ENCODE measurements around the gene ANKRD44.
"Not testable (repeated sequence)": the region's sequence is repeated elsewhere in the genome, so short reads cannot be mapped to it uniquely, and the experiment has no call there.

DNA sequence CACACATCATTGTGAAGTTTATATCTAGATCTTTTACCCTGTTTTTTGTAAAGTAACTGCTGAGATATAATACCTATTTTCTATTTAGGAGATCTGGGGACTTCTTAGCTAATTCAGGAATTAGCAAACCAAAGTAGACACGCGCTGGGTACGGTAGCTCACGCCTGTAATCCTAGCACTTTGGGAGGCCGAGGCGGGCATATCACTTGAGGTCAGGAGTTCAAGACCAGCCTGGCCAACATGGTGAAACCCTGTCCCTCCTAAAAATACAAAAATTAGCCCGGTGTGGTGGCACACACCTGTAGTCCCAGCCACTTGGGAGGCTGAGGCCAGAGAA, 23.0 kb downstream of the ANKRD44 start:
- TF ChIP-seq, protein P1, sequence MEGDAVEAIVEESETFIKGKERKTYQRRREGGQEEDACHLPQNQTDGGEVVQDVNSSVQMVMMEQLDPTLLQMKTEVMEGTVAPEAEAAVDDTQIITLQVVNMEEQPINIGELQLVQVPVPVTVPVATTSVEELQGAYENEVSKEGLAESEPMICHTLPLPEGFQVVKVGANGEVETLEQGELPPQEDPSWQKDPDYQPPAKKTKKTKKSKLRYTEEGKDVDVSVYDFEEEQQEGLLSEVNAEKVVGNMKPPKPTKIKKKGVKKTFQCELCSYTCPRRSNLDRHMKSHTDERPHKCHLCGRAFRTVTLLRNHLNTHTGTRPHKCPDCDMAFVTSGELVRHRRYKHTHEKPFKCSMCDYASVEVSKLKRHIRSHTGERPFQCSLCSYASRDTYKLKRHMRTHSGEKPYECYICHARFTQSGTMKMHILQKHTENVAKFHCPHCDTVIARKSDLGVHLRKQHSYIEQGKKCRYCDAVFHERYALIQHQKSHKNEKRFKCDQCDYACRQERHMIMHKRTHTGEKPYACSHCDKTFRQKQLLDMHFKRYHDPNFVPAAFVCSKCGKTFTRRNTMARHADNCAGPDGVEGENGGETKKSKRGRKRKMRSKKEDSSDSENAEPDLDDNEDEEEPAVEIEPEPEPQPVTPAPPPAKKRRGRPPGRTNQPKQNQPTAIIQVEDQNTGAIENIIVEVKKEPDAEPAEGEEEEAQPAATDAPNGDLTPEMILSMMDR (IDR thresholded peaks at IDR 0.05): not testable (repeated sequence)
- not testable (repeated sequence) for TF ChIP-seq POLR2A (IDR thresholded peaks at IDR 0.05)
